Measurements from ENCODE around the gene PHLDA3.
A peak's percentile ranks its signal among the peaks of the same experiment; 100 is the strongest.

PHLDA3 gene

GRCh38 chr1:201502511-201502857 lies 33.5 kb upstream of the PHLDA3 start:
- Histone ChIP-seq H3K4me2 (ENCODE audit: low read length, poor library complexity, severe bottlenecking) (no peak overlapping the region), H4K91ac (ENCODE audit: low read length) (no peak overlapping the region), H3K4ac (ENCODE audit: low read depth in 1 of 2, low read length in 2 of 2) (no peak overlapping the region), H3K27me3 (ENCODE audit: control insufficient read depth in 1 of 2, insufficient read depth in 1 of 2, low read length in 2 of 2) (no peaks in the 10 kb centered on the region), H2BK5ac (ENCODE audit: low read depth, low read length, poor library complexity, severe bottlenecking) (no peak overlapping the region), H3K4me1 (ENCODE audit: control insufficient read depth, insufficient read depth, low read depth, low read length) (peaks cover 22% of the 10 kb centered on the region), H3K4me3 (ENCODE audit: insufficient read depth in 1 of 2, low read depth in 1 of 2, low read length in 2 of 2) (no peak overlapping the region), H2AK5ac (ENCODE audit: low read length, severe bottlenecking) (peak overlapping the region; percentile 7), H3K14ac (ENCODE audit: low read length in 2 of 2) (peak overlapping the region in 1 of 2 experiments; percentile 68), H3K9ac (ENCODE audit: low read length) (no peak overlapping the region), H2AFZ (ENCODE audit: low read depth, low read length) (no peak overlapping the region), H4K8ac (ENCODE audit: low read length) (no peak overlapping the region), H3K23ac (ENCODE audit: low read length in 2 of 2) (no peak overlapping the region), H3K79me1 (replicated peaks; ENCODE audit: low read length, poor library complexity, severe bottlenecking) (no peaks in the 10 kb centered on the region), H3K18ac (ENCODE audit: low read depth in 1 of 2, low read length in 2 of 2) (peak overlapping the region in 1 of 2 experiments; percentile 88), H3K27ac (ENCODE audit: low read length, poor library complexity, severe bottlenecking) (peak overlapping the region; percentile 4), H2BK15ac (ENCODE audit: low read depth, poor library complexity, severe bottlenecking) (no peak overlapping the region), H3K9me3 (ENCODE audit: control insufficient read depth, low read length) (no peaks in the 10 kb centered on the region), H2BK12ac (ENCODE audit: low read length in 2 of 2) (peak overlapping the region in 1 of 2 experiments; percentile 82), H3K36me3 (ENCODE audit: control insufficient read depth in 1 of 2, insufficient read depth in 2 of 2, low read depth in 1 of 2, low read length in 2 of 2) (peaks cover 0 to 4% of the 10 kb centered on the region in 2 experiments), H2BK120ac (ENCODE audit: low read depth, low read length) (no peak overlapping the region)
- no peak for DNase-seq
- 93% methylated on average over 2 of the region's 3 CpGs for WGBS

GRCh38 chr1:201501812-201502510 lies 33.0 kb upstream of the PHLDA3 start:
- no peaks in the 10 kb centered on the region for H3K9me3 ChIP-seq (ENCODE audit: control insufficient read depth, low read length)
- no peak overlapping the region for H3K4me3 ChIP-seq (ENCODE audit: insufficient read depth in 1 of 2, low read depth in 1 of 2, low read length in 2 of 2)
- H3K14ac ChIP-seq (ENCODE audit: low read length in 2 of 2) = peak overlapping the region in 1 of 2 experiments; percentile 68
- peaks cover 0 to 4% of the 10 kb centered on the region in 2 experiments for H3K36me3 ChIP-seq (ENCODE audit: control insufficient read depth in 1 of 2, insufficient read depth in 2 of 2, low read depth in 1 of 2, low read length in 2 of 2)
- peak overlapping the region in 1 of 2 experiments; percentile 82 for H2BK12ac ChIP-seq (ENCODE audit: low read length in 2 of 2)
- H4K91ac ChIP-seq (ENCODE audit: low read length) = no peak overlapping the region
- H3K79me1 ChIP-seq (replicated peaks; ENCODE audit: low read length, poor library complexity, severe bottlenecking) = no peaks in the 10 kb centered on the region
- H2BK120ac ChIP-seq (ENCODE audit: low read depth, low read length) = no peak overlapping the region
- peak overlapping the region; percentile 4 for H3K27ac ChIP-seq (ENCODE audit: low read length, poor library complexity, severe bottlenecking)
- H3K4ac ChIP-seq (ENCODE audit: low read depth in 1 of 2, low read length in 2 of 2) = no peak overlapping the region
- H3K27me3 ChIP-seq (ENCODE audit: control insufficient read depth in 1 of 2, insufficient read depth in 1 of 2, low read length in 2 of 2) = no peaks in the 10 kb centered on the region
- no peak overlapping the region for H3K23ac ChIP-seq (ENCODE audit: low read length in 2 of 2)
- H3K4me2 ChIP-seq (ENCODE audit: low read length, poor library complexity, severe bottlenecking) = no peak overlapping the region
- H2AFZ ChIP-seq (ENCODE audit: low read depth, low read length) = no peak overlapping the region
- H3K4me1 ChIP-seq (ENCODE audit: control insufficient read depth, insufficient read depth, low read depth, low read length) = peaks cover 20% of the 10 kb centered on the region
- no peak for DNase-seq
- no peak overlapping the region for H2BK5ac ChIP-seq (ENCODE audit: low read depth, low read length, poor library complexity, severe bottlenecking)
- H3K18ac ChIP-seq (ENCODE audit: low read depth in 1 of 2, low read length in 2 of 2) = peak overlapping the region in 1 of 2 experiments; percentile 88
- no peak overlapping the region for H2BK15ac ChIP-seq (ENCODE audit: low read depth, poor library complexity, severe bottlenecking)
- no peak overlapping the region for H4K8ac ChIP-seq (ENCODE audit: low read length)
- peak overlapping the region; percentile 7 for H2AK5ac ChIP-seq (ENCODE audit: low read length, severe bottlenecking)
- no peak overlapping the region for H3K9ac ChIP-seq (ENCODE audit: low read length)
- 93% methylated on average over 6 of the region's 10 CpGs for WGBS

GRCh38 chr1:201501144-201501543 lies 32.2 kb upstream of the PHLDA3 start:
- Histone ChIP-seq H3K27ac (ENCODE audit: low read length, poor library complexity, severe bottlenecking) (no peak overlapping the region), H4K8ac (ENCODE audit: low read length) (no peak overlapping the region), H3K79me1 (replicated peaks; ENCODE audit: low read length, poor library complexity, severe bottlenecking) (no peaks in the 10 kb centered on the region), H2BK12ac (ENCODE audit: low read length in 2 of 2) (peak overlapping the region in 1 of 2 experiments; percentile 56), H3K18ac (ENCODE audit: low read depth in 1 of 2, low read length in 2 of 2) (peak overlapping the region in 1 of 2 experiments; percentile 31), H3K9ac (ENCODE audit: low read length) (no peak overlapping the region), H3K4me3 (ENCODE audit: insufficient read depth in 1 of 2, low read depth in 1 of 2, low read length in 2 of 2) (peak overlapping the region in 1 of 2 experiments; percentile 6), H2BK15ac (ENCODE audit: low read depth, poor library complexity, severe bottlenecking) (no peak overlapping the region), H3K9me3 (ENCODE audit: control insufficient read depth, low read length) (no peaks in the 10 kb centered on the region), H2AFZ (ENCODE audit: low read depth, low read length) (no peak overlapping the region), H3K4me2 (ENCODE audit: low read length, poor library complexity, severe bottlenecking) (no peak overlapping the region), H3K23ac (ENCODE audit: low read length in 2 of 2) (peak overlapping the region in 1 of 2 experiments; percentile 34), H4K91ac (ENCODE audit: low read length) (peak overlapping the region; percentile 55), H3K27me3 (ENCODE audit: control insufficient read depth in 1 of 2, insufficient read depth in 1 of 2, low read length in 2 of 2) (no peaks in the 10 kb centered on the region), H3K36me3 (ENCODE audit: control insufficient read depth in 1 of 2, insufficient read depth in 2 of 2, low read depth in 1 of 2, low read length in 2 of 2) (peaks cover 0 to 4% of the 10 kb centered on the region in 2 experiments), H2AK5ac (ENCODE audit: low read length, severe bottlenecking) (peak overlapping the region; percentile 40), H2BK5ac (ENCODE audit: low read depth, low read length, poor library complexity, severe bottlenecking) (no peak overlapping the region), H2BK120ac (ENCODE audit: low read depth, low read length) (no peak overlapping the region), H3K4me1 (ENCODE audit: control insufficient read depth, insufficient read depth, low read depth, low read length) (peaks cover 16% of the 10 kb centered on the region), H3K14ac (ENCODE audit: low read length in 2 of 2) (no peak overlapping the region), H3K4ac (ENCODE audit: low read depth in 1 of 2, low read length in 2 of 2) (peak overlapping the region; percentile 25 to 60)
- WGBS = 87% methylated on average over 8 of the region's 8 CpGs
- DNase-seq = peak; percentile 48

GRCh38 chr1:201500670-201501120 lies 31.7 kb upstream of the PHLDA3 start:
- peaks cover 0 to 4% of the 10 kb centered on the region in 2 experiments for H3K36me3 ChIP-seq (ENCODE audit: control insufficient read depth in 1 of 2, insufficient read depth in 2 of 2, low read depth in 1 of 2, low read length in 2 of 2)
- no peaks in the 10 kb centered on the region for H3K79me1 ChIP-seq (replicated peaks; ENCODE audit: low read length, poor library complexity, severe bottlenecking)
- H4K91ac ChIP-seq (ENCODE audit: low read length) = peak overlapping the region; percentile 73
- no peak overlapping the region for H3K27ac ChIP-seq (ENCODE audit: low read length, poor library complexity, severe bottlenecking)
- peak overlapping the region; percentile 21 for H2BK5ac ChIP-seq (ENCODE audit: low read depth, low read length, poor library complexity, severe bottlenecking)
- H2AK5ac ChIP-seq (ENCODE audit: low read length, severe bottlenecking) = peak overlapping the region; percentile 40
- no peaks in the 10 kb centered on the region for H3K9me3 ChIP-seq (ENCODE audit: control insufficient read depth, low read length)
- peak overlapping the region; percentile 10 for H3K9ac ChIP-seq (ENCODE audit: low read length)
- peak overlapping the region in 1 of 2 experiments; percentile 35 for H3K14ac ChIP-seq (ENCODE audit: low read length in 2 of 2)
- H4K8ac ChIP-seq (ENCODE audit: low read length) = peak overlapping the region; percentile 12
- no peak overlapping the region for H2BK15ac ChIP-seq (ENCODE audit: low read depth, poor library complexity, severe bottlenecking)
- no peaks in the 10 kb centered on the region for H3K27me3 ChIP-seq (ENCODE audit: control insufficient read depth in 1 of 2, insufficient read depth in 1 of 2, low read length in 2 of 2)
- no peak overlapping the region for H2BK120ac ChIP-seq (ENCODE audit: low read depth, low read length)
- peak overlapping the region in 1 of 2 experiments; percentile 6 for H3K4me3 ChIP-seq (ENCODE audit: insufficient read depth in 1 of 2, low read depth in 1 of 2, low read length in 2 of 2)
- peak overlapping the region in 1 of 2 experiments; percentile 60 for H3K4ac ChIP-seq (ENCODE audit: low read depth in 1 of 2, low read length in 2 of 2)
- WGBS = 46% methylated on average over 4 of the region's 4 CpGs
- H2AFZ ChIP-seq (ENCODE audit: low read depth, low read length) = no peak overlapping the region
- H3K4me1 ChIP-seq (ENCODE audit: control insufficient read depth, insufficient read depth, low read depth, low read length) = peaks cover 17% of the 10 kb centered on the region
- peak overlapping the region; percentile 67 to 91 for H3K18ac ChIP-seq (ENCODE audit: low read depth in 1 of 2, low read length in 2 of 2)
- peak overlapping the region in 1 of 2 experiments; percentile 32 for H3K23ac ChIP-seq (ENCODE audit: low read length in 2 of 2)
- peak overlapping the region in 1 of 2 experiments; percentile 85 for H2BK12ac ChIP-seq (ENCODE audit: low read length in 2 of 2)
- no peak for DNase-seq
- H3K4me2 ChIP-seq (ENCODE audit: low read length, poor library complexity, severe bottlenecking) = no peak overlapping the region
